D721Med (cell line): ENCODE measurements around the gene FOXO6.
"Not testable (repeated sequence)": the region's sequence is repeated elsewhere in the genome, so short reads cannot be mapped to it uniquely, and the experiment has no call there.

Source experiments
- DNase-seq: peaks from one replicate; pipeline ENCODE4 v3.0.0; 2011; ENCODE audit warnings: low spot score; ENCODE audit not compliant: insufficient read length
- FAIRE-seq: peaks from 2 replicates; lab custom pipeline; 2011; peaks lifted over from hg19 to GRCh38; lab: Jason Lieb, UNC
- CTCF ChIP-seq: IDR thresholded peaks from 2 replicates; pipeline ENCODE4 v1.5.1; 2012; ENCODE audit warnings: mild to moderate bottlenecking, control low read depth; ENCODE audit not compliant: insufficient read depth; ENCODE audit errors: missing control alignments

FOXO6 gene

GRCh38 chr1:41329662-41330587, 31.3 kb upstream of the FOXO6 start:
- peak; percentile 84 for FAIRE-seq
- TF ChIP-seq CTCF, result no peak
- DNase-seq, result peak; percentile 63

GRCh38 chr1:41330588-41331545, 30.4 kb upstream of the FOXO6 start:
- no peak for DNase-seq
- TF ChIP-seq CTCF, result peak; percentile 42
- peak; percentile 78 for FAIRE-seq

GRCh38 chr1:41331546-41331917, 29.7 kb upstream of the FOXO6 start:
- TF ChIP-seq CTCF, result no peak
- DNase-seq (no peak), FAIRE-seq (no peak)

GRCh38 chr1:41332161-41332560, 29.1 kb upstream of the FOXO6 start:
- not testable (repeated sequence) for FAIRE-seq, DNase-seq

- FAIRE-seq (no peak), DNase-seq (no peak)
- TF ChIP-seq CTCF, result no peak
Observed at GRCh38 chr1:41333146-41333784, 28.0 kb upstream of the FOXO6 start.

- FAIRE-seq (peak; percentile 64), DNase-seq (no peak)
- no peak for TF ChIP-seq CTCF
Observed at GRCh38 chr1:41338820-41339219, 22.4 kb upstream of the FOXO6 start.
